NOMO-1 (cell line): ENCODE results near the gene C4BPA.

Experiments used
- DNase-seq, 2 experiments: peaks; one replicate each; lab custom pipeline; 2025; ENCODE audit not compliant: unreplicated experiment in 2 of 2; lab: John Stamatoyannopoulos, UW

Gene C4BPA

GRCh38 chr1:207174913-207175312 lies 70.9 kb downstream of the C4BPA start:
- no peak for DNase-seq

GRCh38 chr1:207179036-207179435 lies 75.0 kb downstream of the C4BPA start:
- DNase-seq: no peak

- no peak for DNase-seq
Observed at GRCh38 chr1:207181847-207182246, 77.8 kb downstream of the C4BPA start.

GRCh38 chr1:207186503-207186902 lies 82.5 kb downstream of the C4BPA start:
- DNase-seq: no peak

GRCh38 chr1:207188901-207189300 lies 84.9 kb downstream of the C4BPA start:
- no peak for DNase-seq

- no peak for DNase-seq
Observed at GRCh38 chr1:207191061-207191460, 87.0 kb downstream of the C4BPA start.

GRCh38 chr1:207191776-207192175 lies 87.7 kb downstream of the C4BPA start:
- DNase-seq: peak in 1 of 2 experiments; percentile 8

- no peak for DNase-seq
Observed at GRCh38 chr1:207194197-207194596, 90.2 kb downstream of the C4BPA start.
